GM10847 (cell line): ENCODE results near the gene POLR3K.

ENCODE experiments used
- POLR2A ChIP-seq: IDR thresholded peaks from 2 replicates; pipeline ENCODE4 v1.6.1; 2011; ENCODE audit not compliant: insufficient read length; ENCODE audit errors: extremely low read depth

POLR3K gene

DNA sequence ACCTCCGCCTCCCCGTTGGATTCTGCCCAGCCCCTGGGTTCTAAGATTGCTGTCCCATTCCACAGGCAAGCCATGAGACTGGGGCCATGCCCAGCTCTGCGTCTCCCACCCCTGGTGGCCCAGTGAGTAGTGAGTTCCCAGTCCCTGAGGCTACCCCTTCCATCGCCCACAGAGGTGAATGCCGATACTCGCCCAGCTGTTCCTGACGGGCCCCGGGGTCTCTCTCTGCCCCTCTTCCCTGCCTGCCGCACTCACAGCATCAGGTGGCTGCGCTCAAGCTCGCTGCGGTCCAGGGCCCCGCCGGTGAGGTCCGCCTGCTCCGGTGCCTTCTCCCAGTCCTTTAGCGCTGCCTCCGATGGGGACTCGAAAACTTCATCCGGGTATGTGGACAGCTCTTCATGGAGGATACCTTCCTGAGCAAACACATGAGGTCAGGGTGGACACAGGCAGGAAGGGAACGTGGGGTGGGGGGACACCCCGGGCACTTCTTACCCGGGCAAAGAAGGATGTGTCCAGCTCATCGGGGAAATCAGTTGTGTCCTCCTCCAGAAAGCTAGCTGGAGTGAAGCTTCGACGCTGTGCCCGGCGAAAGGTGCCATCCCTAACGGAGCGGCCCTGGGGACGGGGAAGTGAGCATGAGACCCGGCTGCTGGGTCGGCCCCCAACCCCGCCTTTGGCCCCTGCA is 9.0 kb upstream of the POLR3K start:
- TF ChIP-seq POLR2A: no peak

DNA sequence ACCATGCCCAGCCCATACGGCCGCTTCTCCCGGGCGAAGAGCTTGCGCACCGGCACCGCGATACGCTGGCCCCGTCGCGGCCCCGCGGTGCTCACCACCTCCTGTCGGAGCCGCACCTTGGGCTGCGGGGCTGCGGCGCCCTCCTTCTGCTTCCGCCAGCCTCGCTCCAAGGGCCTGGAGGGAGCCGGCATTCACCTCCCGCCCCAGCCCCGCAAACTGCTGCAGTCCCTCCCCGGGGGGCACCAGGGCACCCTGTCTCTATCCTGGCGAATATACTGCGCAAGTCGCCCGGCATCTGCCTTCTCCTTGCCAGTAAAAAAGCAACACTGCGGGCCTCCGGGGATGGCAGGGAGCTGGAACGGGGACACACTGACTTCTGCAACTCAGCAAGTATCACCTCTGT is 8.5 kb upstream of the POLR3K start:
- no peak for TF ChIP-seq POLR2A

DNA sequence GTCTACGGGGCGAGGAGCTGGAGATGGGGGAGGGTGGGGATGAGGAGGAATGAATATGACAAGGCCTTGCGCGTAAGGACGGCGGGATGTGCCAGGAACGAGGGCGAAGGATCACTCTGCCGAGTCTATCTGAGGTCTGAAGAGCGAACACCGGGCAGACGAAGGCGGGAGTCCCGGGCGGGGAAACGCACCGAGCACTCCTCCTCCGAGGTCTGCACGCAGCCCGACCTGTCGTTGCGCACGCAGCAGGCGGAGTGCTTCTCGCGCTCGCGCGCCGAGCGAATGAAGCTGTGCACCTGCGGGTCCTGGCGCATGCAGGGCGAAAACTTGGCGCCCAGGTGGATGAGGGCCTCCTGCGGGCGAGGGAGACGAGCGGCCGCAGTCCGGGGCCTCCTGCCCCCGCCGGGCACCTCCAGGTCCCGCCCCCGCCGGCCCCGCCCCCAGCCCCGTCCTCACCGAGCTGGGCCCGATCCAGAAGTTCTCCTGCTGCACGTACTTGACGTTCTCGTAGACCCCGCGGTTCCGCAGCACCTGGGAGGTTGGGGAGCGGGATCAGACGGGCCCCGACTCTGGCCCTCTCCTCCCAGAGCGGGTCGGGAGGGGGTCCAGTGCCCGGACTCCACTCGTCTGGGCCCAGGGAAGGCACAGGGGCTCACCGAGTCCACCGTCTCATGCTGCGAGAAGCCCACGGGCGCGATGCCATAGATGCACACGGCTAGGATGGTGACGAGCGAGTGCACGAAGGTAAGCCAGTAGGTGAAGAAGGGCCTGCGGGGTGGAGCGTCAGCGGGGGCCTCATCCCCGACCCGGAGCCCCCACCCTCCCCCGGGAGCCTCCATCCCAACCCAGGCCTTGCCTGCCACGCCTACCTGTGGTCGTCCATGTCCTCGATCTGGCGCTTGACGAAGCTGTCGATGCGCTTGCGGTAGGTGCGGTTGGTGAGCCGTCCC is 7.8 kb upstream of the POLR3K start:
- no peak for TF ChIP-seq POLR2A

DNA sequence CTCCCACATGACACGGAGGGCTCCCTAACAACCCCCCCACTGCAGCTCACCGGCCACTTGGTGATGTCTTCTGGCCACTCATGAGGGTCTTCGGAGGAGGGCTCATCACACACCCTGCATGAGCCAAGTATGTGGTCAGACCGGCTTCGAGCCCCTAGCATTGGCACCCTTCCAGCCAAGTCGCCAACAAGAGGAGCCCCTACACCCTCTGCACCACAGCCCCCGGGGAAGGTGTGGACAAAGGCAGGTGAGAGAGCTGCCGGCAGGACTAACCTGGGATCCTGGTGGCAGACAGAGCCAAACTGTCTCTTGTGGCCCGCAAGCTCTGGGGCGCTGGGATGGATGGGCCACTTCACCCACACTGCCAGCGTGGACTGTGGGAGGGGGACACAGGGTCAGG is 6.8 kb upstream of the POLR3K start:
- TF ChIP-seq POLR2A: no peak

DNA sequence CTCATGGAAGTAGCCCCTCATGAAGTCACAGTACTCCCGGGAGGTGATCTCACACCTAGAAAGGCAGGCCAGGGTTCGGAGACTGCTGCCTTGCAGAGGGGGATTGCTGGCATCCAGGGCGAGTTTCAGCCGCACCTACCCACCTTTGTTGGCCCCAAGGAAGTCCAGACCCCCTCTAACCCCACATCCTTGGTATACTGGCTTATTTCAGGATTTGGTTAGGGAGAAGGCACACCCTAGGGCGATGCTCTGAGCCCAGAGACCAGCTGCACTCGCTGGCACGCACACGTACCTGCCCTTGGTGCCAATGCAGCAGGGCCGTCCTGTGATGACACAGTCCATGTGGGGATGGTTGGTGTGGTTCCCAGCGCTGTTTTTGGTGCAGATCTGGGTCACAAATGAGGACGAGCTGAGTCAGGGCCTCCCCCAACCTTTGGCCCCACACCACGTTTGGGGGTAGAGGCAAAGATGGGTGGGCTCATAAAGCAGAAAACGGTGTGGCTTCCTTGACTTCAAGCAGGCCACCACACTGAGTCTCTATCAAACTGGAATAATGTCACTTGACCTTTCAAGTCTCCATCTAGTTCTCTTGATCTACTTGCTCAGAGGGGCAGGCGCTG is 6.1 kb upstream of the POLR3K start:
- TF ChIP-seq POLR2A: no peak

DNA sequence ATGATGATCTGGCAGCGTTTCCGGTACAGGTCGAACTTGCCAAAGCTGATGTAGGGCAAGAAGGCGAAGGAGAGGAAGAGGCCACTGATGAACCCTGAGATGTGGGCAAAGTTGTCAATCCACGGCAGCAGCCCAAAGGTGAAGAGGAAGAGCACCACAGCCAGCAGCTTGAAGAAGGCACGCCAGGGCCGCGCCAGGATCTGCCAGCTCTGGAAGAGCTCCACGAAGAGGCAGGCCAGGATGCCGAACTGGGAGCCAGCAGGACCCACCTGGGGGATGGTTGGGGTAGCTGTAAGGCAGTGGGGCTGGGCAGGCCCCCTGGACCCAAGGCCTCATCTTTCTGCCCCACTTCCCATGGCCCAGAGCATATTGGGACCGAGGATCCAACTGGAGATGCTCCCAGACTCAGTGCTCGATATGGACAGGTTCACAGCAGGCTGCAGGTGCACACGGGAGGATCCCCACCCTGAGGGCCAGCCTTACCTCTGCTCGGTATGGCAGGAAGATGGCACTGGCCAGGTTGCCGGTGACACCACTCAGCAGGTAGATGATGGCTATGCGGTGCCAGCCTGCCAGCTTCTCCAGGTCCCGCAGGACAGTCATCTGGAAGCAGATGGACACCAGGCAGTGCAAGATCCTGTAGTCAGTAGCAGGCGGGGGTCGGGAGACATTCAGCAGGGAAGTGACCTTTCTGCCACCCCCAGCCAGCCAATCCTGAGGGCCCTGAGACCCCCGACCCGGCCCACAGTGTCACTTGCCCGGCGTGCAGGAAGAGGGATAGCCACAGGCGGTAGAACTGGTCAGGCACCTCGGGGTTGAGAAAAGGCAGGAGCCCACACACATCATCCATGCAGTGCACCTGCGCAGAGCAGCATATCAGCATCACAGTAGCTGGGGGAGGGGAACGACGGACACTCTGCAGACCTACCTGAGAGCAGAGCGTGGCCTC is 5.4 kb upstream of the POLR3K start:
- no peak for TF ChIP-seq POLR2A

DNA sequence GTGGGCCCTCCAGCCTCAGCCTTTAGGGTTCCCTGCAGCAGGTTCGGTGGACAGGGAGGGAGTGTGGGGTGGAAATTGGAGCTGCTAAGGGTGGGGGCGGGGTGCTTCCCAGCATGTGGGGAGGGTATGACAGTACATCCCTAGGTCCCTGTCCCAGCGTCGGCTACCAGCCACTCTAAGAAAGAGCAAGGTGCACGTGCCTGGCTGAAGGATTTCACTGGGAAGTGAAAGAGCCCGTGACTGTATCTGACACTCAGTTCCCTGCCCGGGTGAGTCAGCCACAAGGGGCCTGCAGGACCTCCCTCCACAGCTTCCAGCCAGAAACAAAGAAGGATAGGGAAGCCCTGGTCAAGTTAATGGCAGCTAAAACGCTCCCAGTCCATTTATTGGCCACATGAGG is 4.3 kb upstream of the POLR3K start:
- TF ChIP-seq POLR2A: no peak

DNA sequence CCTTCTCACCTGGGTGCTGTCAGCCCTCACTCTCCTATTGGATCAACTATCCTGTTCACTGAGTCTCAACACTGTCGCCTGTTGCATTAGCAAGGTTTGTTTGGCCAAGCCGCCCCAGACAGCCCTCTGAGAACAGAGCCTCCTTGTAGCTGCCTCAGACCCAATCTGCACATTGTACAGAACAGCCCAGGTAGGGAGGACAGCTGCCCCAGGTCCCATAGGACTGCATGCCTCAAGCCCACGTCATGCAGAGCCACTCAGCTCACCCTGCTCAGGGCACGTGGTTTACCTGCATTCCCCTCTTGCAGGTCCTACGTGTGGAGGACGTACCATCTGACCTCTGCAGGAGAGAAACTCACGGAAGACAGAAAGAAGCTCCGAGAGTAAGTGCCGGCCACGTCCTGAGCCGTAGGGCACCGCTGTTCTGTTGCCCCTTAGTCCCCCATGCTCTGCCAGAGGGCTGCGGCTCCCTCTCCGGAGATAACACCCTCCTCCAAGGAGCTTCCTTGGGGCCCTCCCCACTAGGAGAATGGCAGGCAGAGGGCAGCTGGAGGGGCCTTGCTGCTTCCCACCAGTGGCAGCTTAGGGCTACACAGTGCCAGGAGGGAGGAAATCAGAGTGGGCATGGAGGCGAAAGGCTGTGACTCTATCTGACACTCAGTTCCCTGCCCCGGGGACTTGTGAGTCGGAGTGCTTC is 3.0 kb upstream of the POLR3K start:
- no peak for TF ChIP-seq POLR2A

DNA sequence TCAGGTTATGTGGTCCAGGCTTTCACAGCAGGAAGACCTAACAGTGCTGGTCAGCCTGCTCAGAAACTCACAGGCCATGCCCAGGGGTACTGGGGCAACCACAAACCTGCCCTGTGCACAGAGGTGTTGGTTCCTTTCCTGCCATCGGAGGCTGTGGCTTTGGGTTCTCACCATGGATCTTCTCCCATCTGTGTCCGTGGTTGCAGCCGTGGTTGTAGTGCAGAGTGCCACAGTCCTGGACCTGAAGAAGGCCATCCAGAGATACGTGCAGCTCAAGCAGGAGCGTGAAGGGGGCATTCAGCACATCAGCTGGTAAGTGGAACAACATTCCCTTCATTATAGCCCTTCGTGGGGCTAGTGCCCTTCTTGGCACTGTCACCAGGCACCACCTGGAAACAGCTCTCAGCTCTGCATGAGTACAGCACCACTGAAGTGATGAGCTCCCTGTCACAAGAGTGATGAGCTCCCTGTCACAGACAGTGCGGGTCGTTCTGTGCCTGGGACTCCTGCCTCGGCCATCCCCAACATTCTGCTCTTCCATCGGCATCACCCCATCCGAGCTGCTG is 2.2 kb upstream of the POLR3K start:
- TF ChIP-seq POLR2A: no peak

DNA sequence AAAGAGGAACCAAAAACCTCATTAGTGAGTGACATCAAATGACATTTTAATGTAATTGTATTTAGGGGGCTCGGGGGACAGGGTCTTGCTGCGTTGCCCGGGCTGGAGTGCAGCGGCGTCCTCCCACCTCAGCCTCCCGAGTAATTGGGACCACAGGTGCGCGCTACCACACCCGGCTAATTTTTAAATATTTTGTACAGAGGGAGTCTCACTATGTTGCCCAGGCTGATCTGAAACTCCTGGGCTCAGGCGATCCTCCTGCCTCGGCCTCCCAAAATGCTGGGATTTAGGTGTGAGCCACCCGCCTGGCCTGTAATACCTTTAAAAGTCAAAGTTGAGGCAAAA is 801 bp upstream of the POLR3K start:
- TF ChIP-seq POLR2A: no peak

DNA sequence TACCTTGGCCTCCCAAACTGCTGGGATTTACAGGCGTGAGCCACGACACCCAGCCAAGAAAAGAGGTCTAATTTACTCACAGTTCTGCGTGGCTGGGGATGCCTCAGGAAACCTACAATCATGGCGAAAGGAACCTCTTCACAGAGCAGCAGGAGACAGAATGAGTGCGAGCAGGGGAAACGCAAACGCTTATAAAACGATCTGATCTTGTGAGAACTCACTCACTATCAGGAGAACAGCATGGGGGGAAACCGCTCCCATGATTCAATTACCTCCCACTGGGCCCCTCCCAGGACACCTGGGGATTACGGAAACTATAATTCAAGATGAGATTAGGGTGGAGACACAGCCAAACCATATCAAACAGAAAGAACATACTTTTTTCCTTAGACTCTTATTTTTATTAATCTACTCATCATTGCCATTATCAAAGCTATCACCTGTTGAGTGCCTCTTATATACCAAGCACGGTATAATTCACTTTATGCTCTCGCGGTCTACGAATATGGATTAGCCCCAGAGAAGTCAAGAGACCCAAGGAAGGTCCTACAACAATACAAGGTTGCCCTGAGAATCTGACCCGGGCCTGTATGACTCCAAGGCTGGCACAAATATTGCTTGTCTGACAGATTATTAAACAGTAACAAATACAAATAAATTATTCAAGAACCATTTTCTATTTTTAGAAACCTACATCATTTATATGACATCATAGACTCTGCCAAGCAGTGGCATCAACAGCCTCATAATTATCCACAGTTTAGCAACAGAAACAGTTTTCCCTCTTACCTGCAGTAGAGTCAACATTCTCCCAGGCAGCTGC is 2.4 kb downstream of the POLR3K start:
- TF ChIP-seq POLR2A: no peak

DNA sequence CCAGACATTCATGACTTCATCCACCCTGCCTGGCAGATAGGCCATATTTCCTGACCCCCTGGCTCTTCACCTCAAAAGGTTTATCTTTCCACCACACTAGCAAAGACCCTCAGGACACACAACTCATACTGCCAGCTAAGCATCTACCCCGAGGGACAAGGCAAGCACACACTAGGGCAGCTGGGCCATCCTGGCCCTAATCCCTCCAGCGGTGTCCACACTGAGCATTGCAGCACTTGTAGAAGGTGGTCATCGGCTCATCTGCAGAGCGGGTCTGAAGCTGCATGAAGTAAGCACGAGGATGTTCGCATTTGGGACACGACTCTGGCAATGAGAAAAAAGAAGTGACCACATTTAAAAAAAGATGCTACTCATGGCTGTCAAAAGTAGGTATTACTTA is 6.2 kb downstream of the POLR3K start:
- no peak for TF ChIP-seq POLR2A

DNA sequence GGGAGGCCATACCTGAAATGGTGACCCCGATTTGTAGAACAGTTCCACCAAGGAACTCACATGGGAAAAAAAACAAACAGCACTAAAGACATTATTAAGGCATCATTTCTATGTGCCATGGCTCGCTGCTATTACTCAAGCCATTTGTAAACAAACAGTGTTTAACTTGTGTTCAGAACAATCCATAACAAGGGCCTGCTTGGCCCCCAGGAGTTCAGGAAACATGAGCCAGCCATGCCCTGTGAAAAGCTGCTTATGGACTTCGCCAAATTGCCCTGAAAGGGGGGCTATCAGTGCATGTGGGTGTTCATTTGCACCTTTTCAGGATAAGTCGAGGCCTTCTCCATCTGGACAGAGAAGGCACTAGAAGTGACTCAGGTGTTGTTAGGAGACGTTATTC is 8.0 kb downstream of the POLR3K start:
- TF ChIP-seq POLR2A: no peak
